ENCODE results near the gene CCDC85A. TPM values are rescaled to one million over a fixed set of nuclear protein-coding genes. Genes with fewer than 3 reads are reported as not detected.
"Not testable (repeated sequence)": the region's sequence is repeated elsewhere in the genome, so short reads cannot be mapped to it uniquely, and the experiment has no call there.

The CCDC85A gene
- total RNA-seq = 1 to 10 TPM; 2.7 to 3.7 (median 3.6) TPM

DNA sequence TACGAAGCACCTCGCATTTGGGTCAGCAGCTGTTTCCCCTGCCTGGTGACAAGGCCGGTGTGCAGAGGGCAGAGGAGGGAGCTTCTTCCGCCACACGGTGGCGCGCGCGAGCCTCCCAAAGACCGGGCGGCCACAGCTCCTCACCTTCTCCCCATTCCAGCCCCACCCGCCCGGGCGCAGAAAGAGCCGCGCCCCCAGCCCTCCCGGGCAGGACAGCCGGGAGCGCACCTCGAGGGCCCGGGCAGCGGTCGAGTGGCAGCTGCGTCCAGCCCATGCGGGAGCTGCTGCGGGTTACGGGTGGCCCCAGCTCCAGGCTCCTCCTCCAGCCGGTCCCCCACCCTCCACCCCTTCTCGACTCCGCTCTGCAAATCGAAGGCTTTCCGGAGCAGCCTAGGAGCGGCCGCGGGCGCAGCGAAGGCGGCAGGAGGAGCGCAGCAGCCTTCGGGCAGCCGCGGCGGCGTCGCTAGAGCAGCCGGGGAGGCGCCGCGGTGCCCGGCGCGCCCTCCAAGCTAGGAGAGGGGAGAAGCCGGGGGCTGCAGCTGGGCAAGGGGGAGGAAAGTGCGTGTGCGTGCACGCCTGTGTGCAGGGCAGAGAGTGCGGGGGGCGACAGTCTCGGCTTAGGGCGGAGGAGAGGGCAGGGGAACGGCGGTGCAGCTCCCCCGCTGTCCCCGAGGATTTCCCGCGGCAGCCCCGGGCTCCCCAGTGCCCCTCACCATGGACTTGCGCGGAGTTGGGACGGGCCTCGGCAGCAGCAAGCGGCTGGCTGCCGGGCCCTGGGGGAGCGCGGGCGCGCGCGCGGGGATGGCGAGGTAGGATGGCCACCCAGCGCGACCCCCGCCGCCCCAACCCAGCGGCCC, at the start of gene CCDC85A:
Gene CCDC85A, plus strand, starts transcription at position 348 of the 857 bp plus-strand sequence. CDS start 635 bp downstream, outside the sequence.
- intact Hi-C loops (cut with DNase I; ENCODE audit: low total_unique reads) = loop anchor here (5.0 to 10.0 kb wide), 2 partner anchors 563 to 1331 kb away; no protein-coding TSS in a partner anchor
- H3K4me3 ChIP-seq (ENCODE audit: low read depth, poor library complexity, severe bottlenecking) = peak within 1 kb of the TSS; percentile 63
- TF ChIP-seq, protein P1, sequence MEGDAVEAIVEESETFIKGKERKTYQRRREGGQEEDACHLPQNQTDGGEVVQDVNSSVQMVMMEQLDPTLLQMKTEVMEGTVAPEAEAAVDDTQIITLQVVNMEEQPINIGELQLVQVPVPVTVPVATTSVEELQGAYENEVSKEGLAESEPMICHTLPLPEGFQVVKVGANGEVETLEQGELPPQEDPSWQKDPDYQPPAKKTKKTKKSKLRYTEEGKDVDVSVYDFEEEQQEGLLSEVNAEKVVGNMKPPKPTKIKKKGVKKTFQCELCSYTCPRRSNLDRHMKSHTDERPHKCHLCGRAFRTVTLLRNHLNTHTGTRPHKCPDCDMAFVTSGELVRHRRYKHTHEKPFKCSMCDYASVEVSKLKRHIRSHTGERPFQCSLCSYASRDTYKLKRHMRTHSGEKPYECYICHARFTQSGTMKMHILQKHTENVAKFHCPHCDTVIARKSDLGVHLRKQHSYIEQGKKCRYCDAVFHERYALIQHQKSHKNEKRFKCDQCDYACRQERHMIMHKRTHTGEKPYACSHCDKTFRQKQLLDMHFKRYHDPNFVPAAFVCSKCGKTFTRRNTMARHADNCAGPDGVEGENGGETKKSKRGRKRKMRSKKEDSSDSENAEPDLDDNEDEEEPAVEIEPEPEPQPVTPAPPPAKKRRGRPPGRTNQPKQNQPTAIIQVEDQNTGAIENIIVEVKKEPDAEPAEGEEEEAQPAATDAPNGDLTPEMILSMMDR (IDR thresholded peaks at IDR 0.05) = peak in 1 of 3 donors; percentile 17
- no peak for TF ChIP-seq POLR2A (IDR thresholded peaks at IDR 0.05)
- peak; percentile 77 to 97 for DNase-seq (ENCODE audit: low spot score in 2 of 2)
- WGBS, 2 donors = 1% methylated on average over 50 to 52 of the region's 86 CpGs

DNA sequence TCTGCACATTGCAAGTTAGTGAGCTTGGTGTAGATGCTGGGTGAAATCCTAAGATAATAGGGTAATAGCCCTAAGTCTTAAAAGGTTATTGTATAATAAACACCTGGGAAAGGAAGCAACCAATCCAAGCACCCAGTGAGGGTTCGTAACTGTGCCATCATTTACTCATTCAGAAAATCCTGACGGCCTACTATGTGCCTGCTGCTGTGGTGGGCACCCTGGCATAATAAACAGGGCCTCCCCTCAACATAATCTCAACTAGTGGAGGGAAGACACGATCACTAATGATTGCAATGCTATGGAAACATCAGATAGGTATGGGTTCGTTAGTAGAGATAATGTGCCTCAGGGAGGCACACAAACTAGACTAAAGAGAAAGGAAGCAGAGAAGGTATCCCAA, 48.9 kb upstream of the CCDC85A start:
- no peak for TF ChIP-seq POLR2A (IDR thresholded peaks at IDR 0.05)
- TF ChIP-seq, protein P1 (IDR thresholded peaks at IDR 0.05) = no peak
- WGBS, 2 donors = 76 to 88% methylated on average over 4 of the region's 4 CpGs
- no peak for DNase-seq (ENCODE audit: low spot score in 2 of 2)
- intact Hi-C loops (cut with DNase I; ENCODE audit: low total_unique reads) = no loop called here
- H3K4me3 ChIP-seq (ENCODE audit: low read depth, poor library complexity, severe bottlenecking) = no peak overlapping the region

DNA sequence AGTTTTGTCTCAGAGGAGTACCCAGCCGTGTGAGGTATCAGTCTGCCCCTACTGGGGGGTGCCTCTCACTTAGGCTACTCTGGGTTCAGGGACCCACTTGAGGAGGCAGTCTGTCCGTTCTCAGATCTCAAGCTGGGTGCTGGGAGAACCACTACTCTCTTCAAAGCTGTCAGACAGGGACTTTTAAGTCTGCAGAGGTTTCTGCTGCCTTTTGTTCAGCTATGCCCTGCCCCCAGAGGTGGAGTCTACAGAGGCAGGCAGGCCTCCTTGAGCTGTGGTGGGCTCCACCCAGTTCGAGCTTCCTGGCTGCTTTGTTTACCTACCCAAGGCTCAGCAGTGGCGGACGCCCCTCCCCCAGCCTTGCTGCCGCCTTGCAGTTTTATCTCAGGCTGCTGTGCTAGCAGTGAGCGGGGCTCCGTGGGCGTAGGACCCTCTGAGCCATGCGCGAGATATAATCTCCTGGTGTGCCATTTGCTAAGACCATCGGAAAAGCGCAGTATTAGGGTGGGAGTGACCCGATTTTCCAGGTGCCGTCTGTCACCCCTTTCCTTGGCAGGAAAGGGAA, 41.2 kb upstream of the CCDC85A start:
- 89 to 92% methylated on average over 15 of the region's 15 CpGs for WGBS, 2 donors
- DNase-seq (ENCODE audit: low spot score in 2 of 2); intact Hi-C loops (cut with DNase I; ENCODE audit: low total_unique reads); H3K4me3 ChIP-seq (ENCODE audit: low read depth, poor library complexity, severe bottlenecking): not testable (repeated sequence)

DNA sequence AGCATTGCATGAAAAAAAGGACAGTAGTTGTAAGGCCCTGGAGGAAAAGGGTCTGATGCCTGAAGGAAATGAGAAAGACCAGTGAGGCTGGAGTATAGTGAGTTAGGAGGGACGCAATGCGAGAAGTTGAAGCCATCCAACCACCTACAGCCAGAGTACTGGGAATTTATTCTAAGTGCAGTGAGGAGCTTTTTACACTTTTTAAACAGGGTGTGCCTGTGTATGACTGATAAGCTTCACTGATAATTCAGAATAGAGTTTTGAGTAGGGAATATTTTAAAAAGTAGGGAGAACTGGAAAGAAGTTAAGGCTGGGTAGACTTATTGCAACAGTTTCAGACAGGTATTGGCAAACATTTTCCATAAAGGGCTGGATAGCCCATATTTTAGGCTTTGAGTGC, 35.9 kb upstream of the CCDC85A start:
- intact Hi-C loops (cut with DNase I; ENCODE audit: low total_unique reads) = no loop called here
- no peak for DNase-seq (ENCODE audit: low spot score in 2 of 2)
- H3K4me3 ChIP-seq (ENCODE audit: low read depth, poor library complexity, severe bottlenecking) = no peak overlapping the region
- TF ChIP-seq POLR2A (IDR thresholded peaks at IDR 0.05) = no peak
- TF ChIP-seq, protein P1 (IDR thresholded peaks at IDR 0.05) = no peak
- WGBS, 2 donors = 95 to 98% methylated on average over 2 of the region's 2 CpGs

DNA sequence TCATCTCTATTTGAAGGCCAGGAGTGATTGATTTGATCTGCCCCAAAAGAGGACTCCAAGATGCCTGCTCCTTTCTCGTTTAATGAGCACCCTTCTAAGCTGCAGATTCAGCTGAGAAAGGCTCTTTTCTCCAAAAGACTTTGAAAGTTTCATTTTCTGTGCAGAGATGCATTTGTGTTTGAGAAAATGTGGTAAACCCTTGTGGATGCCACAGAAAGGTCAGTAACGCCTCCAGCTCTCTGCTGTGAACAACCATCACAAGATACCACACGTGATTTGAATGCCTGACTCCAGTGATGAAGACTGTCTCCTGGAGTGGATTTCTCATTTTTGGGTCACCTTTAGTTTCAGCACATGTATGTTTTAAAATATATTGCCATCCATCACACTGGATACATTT, 35.0 kb upstream of the CCDC85A start:
- WGBS, 2 donors = 72 to 78% methylated on average over 3 of the region's 3 CpGs
- no peak for DNase-seq (ENCODE audit: low spot score in 2 of 2)
- intact Hi-C loops (cut with DNase I; ENCODE audit: low total_unique reads) = no loop called here
- H3K4me3 ChIP-seq (ENCODE audit: low read depth, poor library complexity, severe bottlenecking) = no peak overlapping the region
- TF ChIP-seq POLR2A (IDR thresholded peaks at IDR 0.05) = no peak
- TF ChIP-seq, protein P1 (IDR thresholded peaks at IDR 0.05) = no peak

DNA sequence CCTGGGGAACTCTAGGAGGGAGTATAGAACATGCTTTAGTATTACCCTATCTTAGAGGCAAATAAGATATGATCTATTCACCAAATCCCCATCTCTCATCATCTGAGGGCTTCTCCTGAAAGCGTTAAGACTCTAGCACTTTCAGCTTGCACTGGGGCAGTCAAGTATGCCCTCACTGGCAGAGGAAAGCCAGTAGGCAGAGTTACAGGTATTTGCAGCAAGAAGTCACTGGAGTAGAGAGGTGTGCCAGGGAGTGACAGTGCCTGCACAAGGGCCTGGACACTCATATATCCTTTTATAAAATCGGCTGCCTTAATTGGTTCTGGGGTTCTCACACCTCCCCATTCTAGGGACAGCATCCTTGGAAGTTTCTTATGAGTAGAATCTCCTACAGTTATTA, 31.9 kb upstream of the CCDC85A start:
- intact Hi-C loops (cut with DNase I; ENCODE audit: low total_unique reads) = no loop called here
- DNase-seq (ENCODE audit: low spot score in 2 of 2) = no peak
- no peak for TF ChIP-seq POLR2A (IDR thresholded peaks at IDR 0.05)
- TF ChIP-seq, protein P1 (IDR thresholded peaks at IDR 0.05) = no peak
- H3K4me3 ChIP-seq (ENCODE audit: low read depth, poor library complexity, severe bottlenecking) = no peak overlapping the region
- WGBS, 2 donors = 77 to 81% methylated on average over 2 of the region's 2 CpGs

All from lower leg skin (tissue), 4 donors.